Right ventricle myocardium inferior (tissue), 1 donor: ENCODE results near the gene TRIP10. TPM values are rescaled to one million over a fixed set of nuclear protein-coding genes. Genes with fewer than 3 reads are reported as not detected.
A peak's percentile ranks its signal among the peaks of the same experiment; 100 is the strongest.
"Not testable (repeated sequence)": the region's sequence is repeated elsewhere in the genome, so short reads cannot be mapped to it uniquely, and the experiment has no call there.

Experiments used
- ATAC-seq: fragments of 200-7000 bp; cut with Tn5 transposase; one replicate; pipeline ENCODE4 v1.9.1; 2020; ENCODE audit warnings: mild to moderate bottlenecking, moderate library complexity
- DNase-seq: peaks from one replicate; pipeline ENCODE4 v3.0.0; 2021; ENCODE audit errors: missing footprints
- intact Hi-C: fragments of 100-400 bp; cut with DNase I; formaldehyde crosslinking; loops from one replicate; pipeline ENCODE4 v1.11.0; 2022
- long read RNA-seq: library from polyadenylated mRNA; unstranded; transcript quantifications from one replicate; pipeline ENCODE4 v2.0.0, GENCODE V29; 2021
- total RNA-seq: library from RNA; stranded (reverse); fragmentation: NEBNext Ultra II Directional; extraction: Animal tissue kit (Norgen Biotek cat#: 25700); gene quantifications from one replicate; pipeline ENCODE4 v1.2.1, GENCODE V29; 2021
- donor health status: DM: no; HTN: yes; CAD: no; lungs with severe emphysema.

Gene TRIP10
- total RNA-seq: 147 TPM
- long read RNA-seq, transcript TRIP10-202 (14 exons, 2,035 nt): minor isoform, 22 of 127 reads
- long read RNA-seq, transcript TRIP10-201 (15 exons, 2,153 nt): major isoform, 79 of 127 reads
- long read RNA-seq, partial matches to known transcripts: 10 of 127 reads
- long read RNA-seq, other reads (novel, unspliced or antisense): 16 of 127 reads

- intact Hi-C loops: no loop called here
- DNase-seq: peak; percentile 95
- peak; percentile 46 for ATAC-seq
These were observed at the start of gene TRIP10 for GRCh38 chr19:6739390-6739882. TSS of gene TRIP10 (plus strand) at chr19:6739680. CDS start at chr19:6739762, 82 bp downstream.

GRCh38 chr19:6690160-6690885 lies 49.2 kb upstream of the TRIP10 start:
- no peak for DNase-seq
- no peak for ATAC-seq
- intact Hi-C loops: no loop called here

GRCh38 chr19:6691342-6691741 lies 48.1 kb upstream of the TRIP10 start:
- DNase-seq (peak; percentile 20), ATAC-seq (no peak)
- intact Hi-C loops: no loop called here

- ATAC-seq: no peak
- intact Hi-C loops: no loop called here
- peak; percentile 15 for DNase-seq
These were observed 47.5 kb upstream of the TRIP10 start for GRCh38 chr19:6692027-6692426.

DNA sequence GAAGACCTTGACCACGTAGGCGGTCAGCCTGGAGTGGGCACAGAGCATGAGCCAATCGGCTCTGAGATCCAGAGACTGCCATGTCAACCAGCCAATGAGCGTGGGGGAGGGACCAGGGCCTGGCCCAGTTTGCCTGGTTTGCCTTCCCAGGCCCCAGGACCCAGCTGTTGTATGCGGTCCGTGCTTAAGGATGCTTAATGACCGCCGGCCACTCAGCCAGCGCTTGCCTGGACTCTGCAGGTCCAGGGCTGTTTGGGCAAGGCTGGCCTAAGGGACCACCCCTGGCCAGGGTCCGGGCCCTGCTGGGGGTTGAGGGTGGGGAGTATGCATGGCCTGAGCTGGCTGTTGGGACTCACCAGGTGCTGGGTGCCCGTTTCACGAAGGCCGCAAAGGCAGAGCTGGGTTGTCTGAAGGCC lies 46.4 kb upstream of the TRIP10 start:
- intact Hi-C loops: no loop called here
- DNase-seq (peak; percentile 50), ATAC-seq (no peak)

DNA sequence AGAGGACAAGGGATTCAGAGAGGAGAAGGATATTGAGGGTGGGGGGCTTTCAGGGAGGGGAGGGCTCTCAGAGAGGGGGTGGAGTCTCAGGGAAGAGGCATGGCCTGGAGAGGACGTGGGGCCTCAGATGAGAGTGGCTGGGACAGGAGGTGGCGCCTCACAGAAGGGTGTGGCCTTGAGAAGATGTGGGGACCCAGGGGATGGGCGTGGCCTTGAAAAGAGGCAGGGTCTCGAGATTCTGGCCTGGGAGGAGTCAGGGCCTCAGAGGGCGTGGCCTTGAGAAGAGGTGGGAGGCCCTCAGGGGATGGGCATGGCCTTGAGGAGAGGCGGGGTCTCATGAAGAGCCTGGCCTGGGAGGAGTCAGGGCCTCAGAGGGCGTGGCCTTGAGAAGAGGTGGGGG lies 45.8 kb upstream of the TRIP10 start:
- DNase-seq (peak; percentile 65), ATAC-seq (no peak)

GRCh38 chr19:6694147-6694815 lies 45.2 kb upstream of the TRIP10 start:
- DNase-seq: peak; percentile 56
- no peak for ATAC-seq
- intact Hi-C loops: no loop called here

More for the DNA sequence above, 45.8 kb upstream of the TRIP10 start:
- intact Hi-C loops: no loop called here

DNA sequence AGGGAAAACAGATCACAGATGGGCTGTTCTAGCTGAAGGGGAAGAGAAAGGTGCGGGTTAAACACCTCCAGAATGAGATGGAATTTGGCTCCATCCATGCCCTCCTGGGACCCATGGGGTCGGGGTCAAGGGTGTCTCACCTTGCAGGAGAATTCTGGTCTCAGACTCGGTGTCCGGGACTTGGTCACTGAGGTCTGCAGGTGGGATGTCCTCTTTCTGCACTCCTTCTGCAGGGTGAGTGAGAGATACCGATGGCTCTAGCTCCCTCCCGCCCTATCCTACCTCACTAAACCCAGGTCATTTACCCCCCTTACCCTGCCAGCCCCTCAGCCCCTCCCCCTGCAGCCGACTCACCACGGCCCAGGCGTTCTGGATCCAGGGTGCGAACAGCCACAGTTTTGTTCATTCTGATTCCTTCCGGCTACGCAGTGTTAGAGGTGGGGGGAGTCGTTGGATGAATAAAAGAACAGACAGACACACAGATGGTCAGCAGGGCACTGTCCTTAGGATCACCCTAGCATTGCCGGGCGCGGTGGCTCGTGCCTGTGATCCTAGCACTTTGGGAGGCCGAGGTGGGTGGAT lies 43.1 kb upstream of the TRIP10 start:
- DNase-seq (no peak), ATAC-seq (no peak)
- intact Hi-C loops: no loop called here

GRCh38 chr19:6697291-6697690 lies 42.2 kb upstream of the TRIP10 start:
- intact Hi-C loops: no loop called here
- no peak for ATAC-seq
- no peak for DNase-seq

DNA sequence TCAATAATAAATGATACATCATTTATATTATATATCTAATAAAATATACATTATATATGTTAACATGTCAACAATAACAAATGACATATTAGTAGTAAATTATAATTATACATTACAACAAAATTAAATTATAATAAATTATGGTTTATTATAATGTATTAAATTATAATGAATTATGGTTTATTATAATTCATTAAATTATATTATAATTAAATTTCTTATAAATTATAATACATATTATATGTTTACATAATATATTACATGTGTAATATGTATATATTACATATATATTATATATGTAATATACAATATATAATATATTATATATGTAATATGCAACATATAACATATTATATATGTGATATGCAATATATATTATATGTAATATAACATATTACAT lies 39.5 kb upstream of the TRIP10 start:
- ATAC-seq (no peak), DNase-seq (no peak)
- intact Hi-C loops: no loop called here

DNA sequence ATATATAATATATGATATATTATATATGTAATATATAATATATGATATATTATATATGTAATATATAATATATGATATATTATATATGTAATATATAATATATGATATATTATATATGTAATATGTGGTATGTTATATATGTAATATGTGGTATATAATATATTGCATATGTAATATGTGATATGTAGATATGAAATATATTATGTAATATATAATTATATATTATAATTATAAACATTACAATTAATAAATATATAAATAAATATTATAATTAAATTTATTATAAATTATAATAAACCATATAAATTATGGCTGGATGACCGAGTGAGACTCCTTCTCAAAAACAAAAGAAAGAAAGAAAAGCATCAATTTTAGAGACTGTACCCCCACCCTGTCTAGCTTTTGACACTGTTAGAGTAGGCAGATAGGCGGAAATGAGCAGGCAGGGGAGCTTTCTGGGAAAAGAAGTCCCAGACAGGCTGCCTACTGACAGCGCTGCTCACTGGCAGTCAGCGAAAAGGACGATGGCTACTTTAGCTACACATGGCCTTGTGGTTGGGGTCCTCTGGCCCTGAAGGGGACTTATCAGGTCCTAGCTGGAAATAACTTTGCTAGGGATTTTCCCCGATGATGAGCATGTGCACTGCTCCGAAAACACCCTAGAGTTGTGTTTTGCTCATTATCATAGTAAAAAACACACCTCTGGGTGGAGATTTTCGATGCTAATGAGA lies 38.7 kb upstream of the TRIP10 start:
- intact Hi-C loops: no loop called here
- no peak for ATAC-seq
- DNase-seq: peak; percentile 13

- DNase-seq: peak; percentile 20
- intact Hi-C loops: no loop called here
- ATAC-seq: no peak
These were observed 33.4 kb upstream of the TRIP10 start for GRCh38 chr19:6705931-6706632.

DNA sequence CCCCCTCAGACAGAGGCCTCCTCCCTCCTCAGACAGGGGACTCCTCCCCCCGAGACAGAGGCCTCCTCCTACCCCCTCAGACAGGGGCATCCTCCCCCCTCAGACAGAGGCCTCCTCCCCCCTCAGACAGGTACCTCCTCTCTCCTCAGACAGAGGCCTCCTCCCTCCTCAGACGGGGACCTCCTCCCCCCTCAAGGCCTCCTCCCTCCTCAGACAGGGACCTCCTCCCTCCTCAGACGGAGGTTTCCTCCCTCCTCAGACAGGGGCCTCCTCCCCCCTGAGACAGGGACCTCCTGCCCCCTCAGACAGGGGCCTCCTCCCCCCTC lies 32.9 kb upstream of the TRIP10 start:
- DNase-seq: peak; percentile 11
- peak; percentile 19 for ATAC-seq
- intact Hi-C loops: no loop called here

DNA sequence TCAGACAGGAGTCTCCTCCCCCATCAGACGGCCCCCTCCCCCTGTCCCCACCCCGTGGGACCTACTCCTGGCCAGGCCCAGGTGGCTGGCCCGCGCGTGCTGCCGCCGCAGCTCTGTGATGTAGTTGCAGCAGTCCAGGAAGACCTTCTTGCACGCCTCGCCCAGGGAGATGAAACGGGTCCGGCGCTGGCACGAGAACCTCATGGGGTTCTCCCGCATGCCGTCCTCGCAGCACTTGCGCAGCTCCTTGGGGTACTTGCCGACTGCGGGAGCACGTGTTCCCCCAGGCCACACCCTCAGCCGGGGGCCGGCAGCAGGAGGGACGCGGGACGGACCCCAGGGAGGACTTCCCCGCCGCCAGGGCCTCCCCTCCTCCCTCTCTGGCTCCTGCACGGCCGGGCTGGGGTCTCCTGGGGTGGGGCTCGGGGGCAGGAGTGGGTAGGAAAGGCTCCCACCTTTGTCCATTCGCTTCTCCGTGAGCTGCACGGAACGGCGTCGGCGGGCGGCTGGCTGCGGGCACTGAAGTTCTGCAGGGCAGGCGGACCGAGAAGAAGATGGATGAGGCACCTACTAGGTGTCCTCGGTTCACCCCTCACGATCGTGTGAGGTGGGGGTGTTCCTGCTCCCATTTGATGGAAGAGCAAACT lies 32.3 kb upstream of the TRIP10 start:
- ATAC-seq (no peak), DNase-seq (peak; percentile 62)
- intact Hi-C loops: no loop called here

GRCh38 chr19:6707658-6708018 lies 31.8 kb upstream of the TRIP10 start:
- ATAC-seq: no peak
- intact Hi-C loops: no loop called here
- peak; percentile 25 for DNase-seq

DNA sequence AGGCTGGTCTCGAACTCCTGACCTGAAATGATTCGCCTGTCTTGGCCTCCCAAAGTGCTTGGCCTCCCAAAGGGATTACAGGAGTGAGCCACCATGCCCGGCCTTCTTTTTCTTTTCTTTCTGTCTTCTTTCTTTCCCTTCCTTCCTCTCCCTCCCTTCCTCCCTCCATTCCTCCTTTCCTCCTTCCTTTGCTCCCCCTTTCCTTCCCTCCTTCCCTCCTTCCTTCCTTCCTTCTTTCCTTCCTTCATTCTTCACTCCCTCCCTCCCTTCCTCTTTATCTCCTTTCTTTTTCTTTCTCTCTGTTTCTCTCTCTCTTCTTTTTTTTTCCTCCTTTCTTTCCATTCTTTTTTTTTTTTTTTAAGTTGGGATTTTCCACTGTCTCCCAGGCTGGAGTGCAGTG lies 31.1 kb upstream of the TRIP10 start:
- intact Hi-C loops: no loop called here
- no peak for ATAC-seq
- DNase-seq: no peak

- DNase-seq: peak; percentile 45
- intact Hi-C loops, ATAC-seq: not testable (repeated sequence)
These were observed 30.6 kb upstream of the TRIP10 start for GRCh38 chr19:6708913-6709312.

- DNase-seq: no peak
- intact Hi-C loops: no loop called here
- ATAC-seq: no peak
These were observed 29.9 kb upstream of the TRIP10 start for GRCh38 chr19:6709549-6709948.
